ENCODE measurements around the gene TRA2B. TPM values are rescaled to one million over a fixed set of nuclear protein-coding genes. Genes with fewer than 3 reads are reported as not detected.

The TRA2B gene
- total and polyA plus RNA-seq, 10 donors = 101 to 235 (median 143) TPM

DNA sequence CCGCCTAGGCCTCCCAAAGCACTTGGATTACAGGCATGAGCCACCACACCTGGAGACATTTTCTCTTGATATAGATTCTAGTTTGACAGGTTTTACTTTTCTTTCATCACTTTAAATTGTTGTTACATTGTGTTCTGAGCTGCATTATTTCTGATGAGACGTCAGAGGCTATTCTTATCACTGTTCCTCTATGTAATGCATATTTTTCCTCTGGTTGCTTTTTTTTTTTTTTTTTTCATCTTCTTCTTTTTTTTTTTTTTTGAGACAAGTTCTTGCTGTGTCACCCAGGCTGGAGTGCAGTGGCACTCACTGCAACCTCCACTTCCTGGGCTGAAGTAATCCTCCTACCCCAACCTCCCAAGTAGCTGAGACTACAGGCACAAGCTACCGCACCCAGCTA lies 41.2 kb downstream of the TRA2B start:
- no peaks in the 10 kb centered on the region for H3K4me1 ChIP-seq
- H3K27ac ChIP-seq = no peak overlapping the region
- no peaks in the 10 kb centered on the region for H3K36me3 ChIP-seq
- no peaks in the 10 kb centered on the region for H3K27me3 ChIP-seq (replicated peaks in 1 of 7)
- TF ChIP-seq POLR2AphosphoS5 (IDR thresholded peaks at IDR 0.05) (no peak), POLR2A (IDR thresholded peaks at IDR 0.05) (no peak)
- TF ChIP-seq, protein P1, sequence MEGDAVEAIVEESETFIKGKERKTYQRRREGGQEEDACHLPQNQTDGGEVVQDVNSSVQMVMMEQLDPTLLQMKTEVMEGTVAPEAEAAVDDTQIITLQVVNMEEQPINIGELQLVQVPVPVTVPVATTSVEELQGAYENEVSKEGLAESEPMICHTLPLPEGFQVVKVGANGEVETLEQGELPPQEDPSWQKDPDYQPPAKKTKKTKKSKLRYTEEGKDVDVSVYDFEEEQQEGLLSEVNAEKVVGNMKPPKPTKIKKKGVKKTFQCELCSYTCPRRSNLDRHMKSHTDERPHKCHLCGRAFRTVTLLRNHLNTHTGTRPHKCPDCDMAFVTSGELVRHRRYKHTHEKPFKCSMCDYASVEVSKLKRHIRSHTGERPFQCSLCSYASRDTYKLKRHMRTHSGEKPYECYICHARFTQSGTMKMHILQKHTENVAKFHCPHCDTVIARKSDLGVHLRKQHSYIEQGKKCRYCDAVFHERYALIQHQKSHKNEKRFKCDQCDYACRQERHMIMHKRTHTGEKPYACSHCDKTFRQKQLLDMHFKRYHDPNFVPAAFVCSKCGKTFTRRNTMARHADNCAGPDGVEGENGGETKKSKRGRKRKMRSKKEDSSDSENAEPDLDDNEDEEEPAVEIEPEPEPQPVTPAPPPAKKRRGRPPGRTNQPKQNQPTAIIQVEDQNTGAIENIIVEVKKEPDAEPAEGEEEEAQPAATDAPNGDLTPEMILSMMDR (IDR thresholded peaks at IDR 0.05 in 8 of 11, conservative IDR thresholded peaks at IDR 0.05 in 3 of 11) = no peak
- DNase-seq = no peak
- intact Hi-C loops (cut with DNase I; ENCODE audit: low total_unique reads) = no loop called here
- WGBS, 5 donors = 68 to 81% (median 76%) methylated on average over 3 of the region's 3 CpGs
- no peak overlapping the region for H3K4me3 ChIP-seq
- H3K9me3 ChIP-seq = peaks cover 0 to 11% (median 6%) of the 10 kb centered on the region in 8 donors

DNA sequence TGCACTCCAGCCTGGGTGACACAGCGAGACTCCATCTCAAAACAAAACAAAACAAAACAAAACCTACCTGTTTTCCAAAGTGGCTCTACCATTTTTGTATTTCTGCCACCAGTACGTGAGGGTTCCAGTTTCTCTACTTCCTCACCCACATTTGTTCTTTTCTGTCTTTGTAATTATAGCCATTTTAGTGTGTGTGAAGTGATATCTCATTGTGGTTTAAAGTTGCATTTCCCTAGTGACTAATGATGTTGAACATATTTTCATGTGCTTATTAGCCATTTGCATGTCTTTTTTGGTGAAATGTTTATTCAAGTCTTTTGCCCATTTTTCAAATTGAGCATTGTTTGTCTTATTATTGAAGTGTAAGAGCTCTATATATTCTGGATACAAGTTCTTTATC lies 50.7 kb downstream of the TRA2B start:
- DNase-seq = no peak
- Histone ChIP-seq H3K36me3 (no peaks in the 10 kb centered on the region), H3K9me3 (no peaks in the 10 kb centered on the region), H3K4me1 (no peaks in the 10 kb centered on the region), H3K27ac (no peak overlapping the region), H3K4me3 (no peak overlapping the region), H3K27me3 (replicated peaks in 1 of 7) (no peaks in the 10 kb centered on the region)
- 50 to 64% (median 59%) methylated on average over 2 of the region's 2 CpGs for WGBS, 5 donors
- TF ChIP-seq, protein P1 (IDR thresholded peaks at IDR 0.05 in 8 of 11, conservative IDR thresholded peaks at IDR 0.05 in 3 of 11) = no peak
- TF ChIP-seq POLR2AphosphoS5 (IDR thresholded peaks at IDR 0.05) (no peak), POLR2A (IDR thresholded peaks at IDR 0.05) (no peak)
- intact Hi-C loops (cut with DNase I; ENCODE audit: low total_unique reads) = no loop called here

DNA sequence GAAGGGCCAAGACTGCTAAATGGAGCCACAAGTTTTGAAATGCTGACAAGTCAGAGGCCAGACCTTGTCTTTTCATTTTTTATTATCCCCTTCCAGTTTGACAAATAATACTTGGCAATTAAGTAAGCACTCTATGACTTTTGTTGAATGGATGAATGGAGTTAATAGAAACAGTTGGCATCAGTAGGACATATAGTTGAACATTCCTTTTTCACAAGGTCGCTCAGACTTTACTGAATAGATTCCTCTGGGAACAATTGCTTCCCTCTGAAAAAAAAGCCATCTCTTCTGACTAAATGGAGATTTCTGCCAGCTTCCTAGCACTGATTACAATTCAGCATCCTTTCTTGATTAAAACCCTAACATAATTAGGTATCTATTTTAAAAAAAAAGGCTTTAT lies 53.2 kb downstream of the TRA2B start:
- intact Hi-C loops (cut with DNase I; ENCODE audit: low total_unique reads) = no loop called here
- H3K4me3 ChIP-seq = no peak overlapping the region
- H3K9me3 ChIP-seq = no peaks in the 10 kb centered on the region
- H3K27me3 ChIP-seq (replicated peaks in 1 of 7) = peaks cover 0 to 9% (median 0%) of the 10 kb centered on the region in 7 donors
- no peak overlapping the region for H3K27ac ChIP-seq
- WGBS, 5 donors = 61 to 87% (median 77%) methylated on average over 1 of the region's 1 CpG
- H3K4me1 ChIP-seq = no peaks in the 10 kb centered on the region
- TF ChIP-seq, protein P1 (IDR thresholded peaks at IDR 0.05 in 8 of 11, conservative IDR thresholded peaks at IDR 0.05 in 3 of 11) = no peak
- TF ChIP-seq POLR2AphosphoS5 (IDR thresholded peaks at IDR 0.05) = no peak
- no peak for TF ChIP-seq POLR2A (IDR thresholded peaks at IDR 0.05)
- no peak for DNase-seq
- no peaks in the 10 kb centered on the region for H3K36me3 ChIP-seq

DNA sequence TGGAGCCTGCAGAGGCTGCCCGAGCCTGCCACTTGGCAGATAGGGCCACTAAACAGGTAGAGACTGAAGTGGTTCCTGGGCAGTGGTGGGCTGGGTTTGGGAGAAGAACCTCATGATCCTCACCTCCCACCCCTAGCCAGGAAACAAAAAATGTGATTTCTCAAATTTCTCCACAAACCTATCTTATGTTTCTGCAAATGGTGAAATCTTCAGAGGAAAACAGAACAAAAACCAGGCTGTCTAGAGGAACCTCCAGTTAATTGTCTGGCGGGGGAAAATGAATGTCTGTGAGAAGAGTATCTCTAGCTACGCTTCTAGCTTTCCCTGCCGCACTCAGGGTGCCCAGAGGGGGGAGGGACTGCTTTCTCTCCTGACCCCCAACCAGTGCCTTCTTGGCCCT lies 55.9 kb downstream of the TRA2B start:
- WGBS, 5 donors = 87 to 94% (median 93%) methylated on average over 4 of the region's 4 CpGs
- Histone ChIP-seq H3K27me3 (replicated peaks in 1 of 7) (peaks cover 0 to 20% (median 0%) of the 10 kb centered on the region in 7 donors), H3K4me1 (no peaks in the 10 kb centered on the region), H3K4me3 (no peak overlapping the region), H3K36me3 (no peaks in the 10 kb centered on the region), H3K9me3 (no peaks in the 10 kb centered on the region), H3K27ac (no peak overlapping the region)
- intact Hi-C loops (cut with DNase I; ENCODE audit: low total_unique reads) = no loop called here
- DNase-seq = no peak
- TF ChIP-seq POLR2AphosphoS5 (IDR thresholded peaks at IDR 0.05) (no peak), POLR2A (IDR thresholded peaks at IDR 0.05) (no peak)
- TF ChIP-seq, protein P1 (IDR thresholded peaks at IDR 0.05 in 8 of 11, conservative IDR thresholded peaks at IDR 0.05 in 3 of 11) = no peak
